Activated CD8-positive, alpha-beta T cell treated with anti-CD3 and anti-CD28 coated beads for 36 hours (primary cell): ENCODE results near the gene APOM. TPM values are rescaled to one million over a fixed set of nuclear protein-coding genes. Genes with fewer than 3 reads are reported as not detected.

ENCODE experiments used
- ATAC-seq: fragments of 200-7000 bp; cut with Tn5 transposase; one replicate; pipeline ENCODE4 v1.10.0; 2021; ENCODE audit warnings: mild to moderate bottlenecking, moderate library complexity
- CTCF ChIA-PET: fragments of 350-600 bp; sonication (Branson Sonifier 250); formaldehyde crosslinking; loops from one replicate; lab custom pipeline; 2021; ENCODE audit warnings: antibody characterized with exemption; lab: Charles Lee
- POLR2A ChIA-PET: fragments of 350-600 bp; sonication (Branson Sonifier 250); formaldehyde crosslinking; loops from one replicate; lab custom pipeline; 2021; ENCODE audit warnings: antibody characterized with exemption; lab: Charles Lee
- DNase-seq: peaks from one replicate; pipeline ENCODE4 v3.0.0-alpha.2; 2020
- H3K27ac Mint-ChIP-seq: one replicate; pipeline ENCODE4 v1.8.0; 2021; ENCODE audit warnings: mild to moderate bottlenecking, mixed read lengths
- H3K27me3 Mint-ChIP-seq: one replicate; pipeline ENCODE4 v1.8.0; 2021; ENCODE audit warnings: mixed read lengths
- H3K36me3 Mint-ChIP-seq: one replicate; pipeline ENCODE4 v1.8.0; 2021; ENCODE audit warnings: low read depth, mixed read lengths
- H3K4me1 Mint-ChIP-seq: one replicate; pipeline ENCODE4 v1.8.0; 2021; ENCODE audit warnings: low read depth, mixed read lengths
- H3K4me3 Mint-ChIP-seq: one replicate; pipeline ENCODE4 v1.8.0; 2021; ENCODE audit warnings: mild to moderate bottlenecking, moderate library complexity, mixed read lengths
- H3K9me3 Mint-ChIP-seq: one replicate; pipeline ENCODE4 v1.8.0; 2021; ENCODE audit warnings: mixed read lengths
- CTCF ChIP-seq: fragments of 200-600 bp; IDR thresholded peaks from one replicate; pipeline ENCODE4 v1.8.0; 2022; ENCODE audit warnings: antibody characterized with exemption, mild to moderate bottlenecking
- intact Hi-C: fragments of 100-400 bp; cut with micrococcal nuclease; formaldehyde crosslinking; loops from one replicate; pipeline ENCODE4 v1.10.0; 2022
- total RNA-seq, 2 experiments: library from RNA; stranded (reverse); gene quantifications; one replicate each; pipeline ENCODE4 v1.2.3, GENCODE V29; 2021

Gene APOM
- total RNA-seq, 2 experiments from 2014 or later, result 4.4 to 4.9 TPM

DNA sequence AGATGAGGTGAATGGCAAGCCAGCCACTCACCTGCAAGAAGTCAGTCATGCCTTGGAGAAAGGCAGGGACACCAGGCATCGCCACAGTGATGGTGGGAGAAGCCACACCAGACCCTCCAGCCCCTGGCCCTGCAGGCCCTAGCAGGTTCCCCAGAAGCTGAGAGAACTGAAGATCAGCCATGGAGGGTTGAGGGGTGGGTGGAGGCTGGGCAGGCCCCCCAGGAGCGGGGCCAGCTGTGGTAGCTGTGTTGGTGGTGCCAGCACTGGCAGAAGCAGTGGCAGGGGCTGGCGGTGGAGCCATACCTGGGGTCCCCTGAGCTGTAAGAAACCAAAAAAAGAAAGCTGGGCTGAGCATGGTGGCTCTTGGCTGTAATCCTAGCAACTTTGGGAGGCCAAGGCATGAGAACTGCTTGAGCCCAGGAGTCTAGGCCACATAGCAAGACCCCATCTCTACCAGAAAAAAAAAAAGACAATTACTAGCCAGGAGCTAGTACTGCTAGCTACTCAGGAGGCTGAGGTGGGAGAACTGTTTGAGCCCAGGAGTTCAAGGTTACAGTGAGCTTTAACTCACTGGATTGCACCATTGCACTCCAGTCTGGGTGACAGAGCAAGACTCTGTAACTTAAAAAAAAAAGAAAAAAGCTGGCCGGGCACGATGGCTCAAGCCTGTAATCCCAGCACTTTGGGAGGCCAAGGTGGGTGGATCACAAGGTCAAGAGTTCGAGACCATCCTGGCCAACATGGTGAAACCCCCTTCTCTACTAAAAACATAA, 12.7 kb upstream of the APOM start:
- Mint-ChIP-seq H3K27ac (no peak overlapping the region), H3K27me3 (no peaks in the 10 kb centered on the region), H3K36me3 (peaks cover 52% of the 10 kb centered on the region), H3K9me3 (no peaks in the 10 kb centered on the region), H3K4me3 (no peak overlapping the region), H3K4me1 (peaks cover 9% of the 10 kb centered on the region)
- TF ChIP-seq CTCF, result no peak
- ChIA-PET POLR2A (interaction anchor here (0.8 to 16.2 kb wide), 6 partner anchors 9 to 60 kb away, joined by 3 to 235 read pairs (median 6); partner anchors contain the start of genes ABHD16A, BAG6, C6orf47 and GPANK1), CTCF (interaction anchor here (1.3 kb wide), 1 partner anchor 166 kb away, joined by 3 read pairs; no protein-coding TSS in a partner anchor)
- intact Hi-C loops, result no loop called here
- DNase-seq (no peak), ATAC-seq (no peak)

DNA sequence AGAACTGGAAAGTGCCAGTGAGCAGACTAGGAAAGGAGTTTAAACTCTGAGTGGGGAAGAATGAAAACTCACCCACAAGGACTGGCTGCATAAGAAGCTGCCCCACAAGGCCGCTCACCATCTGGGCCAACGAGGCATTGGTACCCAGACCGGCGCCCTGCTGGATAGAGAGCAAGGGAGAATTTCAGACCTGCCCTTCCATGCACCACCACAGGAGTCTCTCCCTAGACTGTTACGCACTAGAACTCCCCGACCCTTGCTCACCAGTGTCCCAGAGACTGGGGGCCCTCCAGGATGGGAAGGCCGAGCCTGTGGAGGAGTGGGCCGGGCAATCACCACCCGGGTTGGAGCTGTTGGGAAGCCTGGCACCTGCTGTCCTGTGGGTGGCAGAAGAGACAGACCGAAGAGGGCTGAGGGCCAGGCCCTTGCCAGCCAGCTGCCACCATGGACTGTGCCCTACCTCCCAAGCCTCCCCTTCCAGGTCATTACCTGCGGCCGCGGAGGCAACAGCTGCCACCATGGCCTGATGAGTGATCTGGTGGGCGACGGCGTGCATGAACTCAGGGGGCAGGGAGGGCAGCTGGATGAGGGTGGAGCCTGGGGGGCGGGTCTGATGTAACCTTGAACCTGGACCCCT, 11.8 kb upstream of the APOM start:
- intact Hi-C loops, result no loop called here
- POLR2A ChIA-PET, result interaction anchor here (0.8 to 16.2 kb wide), 6 partner anchors 8 to 21 kb away, joined by 3 to 235 read pairs (median 6); partner anchors contain the start of genes BAG6, C6orf47 and GPANK1
- no peak for DNase-seq
- Mint-ChIP-seq H3K4me3 (no peak overlapping the region), H3K9me3 (no peaks in the 10 kb centered on the region), H3K27me3 (no peaks in the 10 kb centered on the region), H3K36me3 (peaks cover 55% of the 10 kb centered on the region), H3K4me1 (peaks cover 12% of the 10 kb centered on the region), H3K27ac (no peak overlapping the region)
- TF ChIP-seq CTCF, result no peak
- CTCF ChIA-PET, result interaction anchor here (1.3 kb wide), 1 partner anchor 167 kb away, joined by 3 read pairs; no protein-coding TSS in a partner anchor
- no peak for ATAC-seq

GRCh38 chr6:31645325-31645724, 10.4 kb upstream of the APOM start:
- POLR2A ChIA-PET, result interaction anchor here (5.4 to 16.2 kb wide), 2 partner anchors 11 to 19 kb away, joined by 24 to 235 read pairs; no protein-coding TSS in a partner anchor
- peak overlapping the region; percentile 73 for H3K27ac Mint-ChIP-seq

DNA sequence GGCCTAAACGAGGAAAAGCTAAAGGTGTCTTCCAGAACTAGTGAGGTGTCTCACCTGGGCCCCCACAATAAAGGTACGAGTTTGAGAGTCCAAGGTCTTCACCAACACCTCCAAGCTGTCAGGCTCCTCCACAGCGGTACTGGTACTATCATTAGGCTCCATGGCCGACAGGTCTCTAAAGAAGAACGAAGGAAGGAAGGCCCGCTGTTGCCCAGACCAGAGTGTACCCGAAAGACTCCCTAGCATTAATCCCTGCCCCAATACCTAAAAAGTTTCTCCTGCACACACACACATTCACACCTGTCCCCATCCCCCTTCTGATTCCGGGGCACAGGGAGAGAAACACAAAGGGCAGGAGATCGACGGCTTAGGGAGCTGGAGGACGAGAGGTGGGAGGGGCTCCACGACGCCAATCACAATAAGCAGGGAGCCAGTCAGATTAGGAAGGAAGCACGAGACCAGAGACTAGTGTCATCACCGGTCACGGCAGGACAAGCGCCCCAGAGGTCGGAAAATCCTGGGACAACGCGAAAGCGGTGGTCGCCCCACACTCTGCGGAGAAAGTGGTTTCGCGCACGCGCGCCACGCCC, 4.0 kb upstream of the APOM start:
- CTCF ChIA-PET, result interaction anchor here (0.7 to 3.8 kb wide), 7 partner anchors 12 to 105 kb away, joined by 3 to 16 read pairs (median 4); partner anchors contain the start of genes ATP6V1G2, GPANK1 and LY6G5C
- no peak for TF ChIP-seq CTCF
- Mint-ChIP-seq H3K9me3 (no peaks in the 10 kb centered on the region), H3K4me3 (peak overlapping the region; percentile 93), H3K4me1 (peaks cover 44% of the 10 kb centered on the region), H3K36me3 (peaks cover 54% of the 10 kb centered on the region), H3K27ac (peak overlapping the region; percentile 100), H3K27me3 (no peaks in the 10 kb centered on the region)
- DNase-seq, result peak; percentile 79
- ATAC-seq, result peak; percentile 46
- POLR2A ChIA-PET, result interaction anchor here (0.7 to 9.0 kb wide), 31 partner anchors 8 to 1889 kb away, joined by 3 to 160 read pairs (median 4); partner anchors contain the start of genes ABHD16A, C6orf47, CSNK2B and DXO
- intact Hi-C loops, result no loop called here

More at GRCh38 chr6:31645325-31645724, 10.4 kb upstream of the APOM start:
- no peaks in the 10 kb centered on the region for H3K9me3 Mint-ChIP-seq
- H3K4me1 Mint-ChIP-seq, result peaks cover 17% of the 10 kb centered on the region
- H3K4me3 Mint-ChIP-seq, result no peak overlapping the region
- no peak for TF ChIP-seq CTCF
- H3K36me3 Mint-ChIP-seq, result peaks cover 59% of the 10 kb centered on the region
- ATAC-seq, result no peak
- intact Hi-C loops, result no loop called here
- DNase-seq, result no peak
- no peaks in the 10 kb centered on the region for H3K27me3 Mint-ChIP-seq
- CTCF ChIA-PET, result no interaction called here
